Measurements from ENCODE around the gene SIPA1L3.

The SIPA1L3 gene

DNA sequence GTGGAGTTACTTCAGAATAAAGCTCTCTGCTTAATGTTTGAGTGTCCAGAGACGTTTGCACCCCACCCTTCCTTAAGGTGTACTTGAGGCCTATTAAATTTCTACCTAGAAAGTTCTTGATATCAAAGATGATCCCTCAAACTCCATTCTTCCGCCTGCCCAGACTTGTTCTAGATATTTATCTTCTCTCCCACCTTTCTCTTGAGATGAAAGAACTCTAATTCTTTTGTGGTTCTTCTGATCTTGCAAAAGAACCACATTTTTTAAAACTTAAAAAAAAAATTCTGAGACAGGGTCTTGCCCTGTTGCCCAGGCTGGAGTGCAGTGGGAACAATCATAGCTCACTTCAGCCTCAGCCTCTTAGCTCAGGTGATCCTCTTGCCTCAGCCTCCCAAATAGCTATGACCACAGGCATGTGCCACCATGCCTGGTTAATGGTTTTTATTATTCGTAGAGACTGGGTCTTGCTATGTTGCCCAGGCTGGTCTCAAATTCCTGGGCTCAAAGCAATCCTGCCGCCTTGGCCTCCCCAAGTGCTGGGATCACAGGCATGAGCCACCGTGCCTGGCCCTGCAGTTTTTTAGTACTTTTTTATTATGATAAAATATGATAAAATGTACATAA, 94.3 kb downstream of the SIPA1L3 start:
- DNase-seq (ENCODE audit: low spot score), result no peak

GRCh38 chr19:38003438-38004185, 96.6 kb downstream of the SIPA1L3 start:
- DNase-seq (ENCODE audit: low spot score), result no peak

DNA sequence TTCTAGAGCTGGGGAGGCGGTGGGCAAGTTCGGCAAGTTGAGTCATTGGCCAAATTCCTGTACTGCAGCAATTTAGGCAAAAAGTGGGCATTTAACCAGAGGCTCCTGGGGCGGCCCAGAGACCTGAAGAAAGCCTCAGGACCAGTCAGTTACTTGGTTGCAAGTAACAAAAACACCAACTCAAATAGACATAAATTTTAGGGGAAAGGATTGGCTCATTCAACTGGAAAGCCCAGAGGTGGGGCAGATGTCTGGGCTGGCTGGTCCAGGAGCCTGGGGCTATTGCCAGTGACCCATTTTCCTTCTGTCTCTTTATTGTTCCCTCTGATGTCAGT, 97.1 kb downstream of the SIPA1L3 start:
- no peak for DNase-seq (ENCODE audit: low spot score)

GRCh38 chr19:38004521-38005223, 97.7 kb downstream of the SIPA1L3 start:
- no peak for DNase-seq (ENCODE audit: low spot score)

DNA sequence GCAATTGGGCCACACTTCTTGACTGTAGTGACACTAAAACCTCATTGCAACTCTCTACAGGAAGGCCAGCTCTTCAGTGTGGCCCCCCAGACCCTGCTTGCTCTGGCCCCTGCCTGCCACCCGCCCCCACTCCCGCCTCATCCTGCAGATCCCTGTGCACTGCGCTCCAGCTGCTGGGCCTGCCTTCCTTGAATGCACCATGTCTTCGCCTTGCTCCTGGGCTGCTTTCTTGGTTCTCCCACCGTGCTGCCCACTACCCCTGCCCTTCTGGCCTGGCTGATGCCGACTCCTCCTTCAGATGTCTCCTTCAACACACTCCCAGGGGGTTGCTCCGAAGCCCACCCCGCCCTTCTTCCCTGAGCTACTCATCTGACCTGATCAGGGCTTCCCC, 98.2 kb downstream of the SIPA1L3 start:
- no peak for DNase-seq (ENCODE audit: low spot score)

GRCh38 chr19:38006361-38007045, 99.5 kb downstream of the SIPA1L3 start:
- no peak for DNase-seq (ENCODE audit: low spot score)

GRCh38 chr19:38009650-38010242, 102.7 kb downstream of the SIPA1L3 start:
- no peak for DNase-seq (ENCODE audit: low spot score)

GRCh38 chr19:38011426-38011825, 104.4 kb downstream of the SIPA1L3 start:
- no peak for DNase-seq (ENCODE audit: low spot score)

DNA sequence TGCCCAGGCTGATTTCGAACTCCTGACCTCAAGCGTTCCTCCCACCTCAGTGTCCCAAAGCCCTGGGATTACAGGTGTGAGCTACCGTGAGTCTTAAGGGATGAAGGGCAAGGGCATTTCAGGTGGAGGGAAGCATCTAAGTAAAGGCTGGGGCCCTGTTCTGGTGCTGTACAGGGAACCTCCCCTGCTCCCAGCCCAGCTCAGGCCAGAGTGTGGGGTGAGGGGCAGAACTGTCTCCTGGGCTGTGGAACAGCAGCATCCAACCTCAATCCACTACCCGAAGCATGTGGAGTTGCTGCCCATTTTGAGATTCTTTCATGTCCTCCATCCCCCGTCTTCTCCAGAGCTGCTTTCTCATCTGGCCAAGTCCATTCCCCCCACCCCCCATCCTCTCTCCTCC, 105.3 kb downstream of the SIPA1L3 start:
- DNase-seq (ENCODE audit: low spot score), result no peak

GRCh38 chr19:38012944-38013343, 105.9 kb downstream of the SIPA1L3 start:
- DNase-seq (ENCODE audit: low spot score), result no peak

GRCh38 chr19:38013913-38014580, 107.0 kb downstream of the SIPA1L3 start:
- no peak for DNase-seq (ENCODE audit: low spot score)

- no peak for DNase-seq (ENCODE audit: low spot score)
These were observed 108.2 kb downstream of the SIPA1L3 start for GRCh38 chr19:38015216-38015615.

DNA sequence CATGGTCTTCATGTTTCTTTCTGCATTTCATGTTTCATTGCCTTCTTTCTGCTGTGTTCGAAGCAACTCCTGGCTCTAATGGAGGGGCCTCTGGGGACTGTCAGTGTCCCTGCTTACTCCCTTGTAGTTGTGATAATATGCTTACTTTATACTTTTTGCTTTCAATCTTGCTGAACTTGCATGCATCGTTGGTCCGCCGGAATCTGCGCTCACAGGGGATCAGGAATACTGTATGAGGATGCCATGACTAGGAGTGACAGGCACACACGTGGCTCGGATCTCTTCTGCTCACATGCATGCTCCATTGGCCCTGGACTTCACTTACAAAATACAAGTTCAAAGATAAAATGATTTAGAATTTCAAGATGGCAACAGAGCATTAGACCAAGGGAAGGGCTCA, 108.8 kb downstream of the SIPA1L3 start:
- no peak for DNase-seq (ENCODE audit: low spot score)

DNA sequence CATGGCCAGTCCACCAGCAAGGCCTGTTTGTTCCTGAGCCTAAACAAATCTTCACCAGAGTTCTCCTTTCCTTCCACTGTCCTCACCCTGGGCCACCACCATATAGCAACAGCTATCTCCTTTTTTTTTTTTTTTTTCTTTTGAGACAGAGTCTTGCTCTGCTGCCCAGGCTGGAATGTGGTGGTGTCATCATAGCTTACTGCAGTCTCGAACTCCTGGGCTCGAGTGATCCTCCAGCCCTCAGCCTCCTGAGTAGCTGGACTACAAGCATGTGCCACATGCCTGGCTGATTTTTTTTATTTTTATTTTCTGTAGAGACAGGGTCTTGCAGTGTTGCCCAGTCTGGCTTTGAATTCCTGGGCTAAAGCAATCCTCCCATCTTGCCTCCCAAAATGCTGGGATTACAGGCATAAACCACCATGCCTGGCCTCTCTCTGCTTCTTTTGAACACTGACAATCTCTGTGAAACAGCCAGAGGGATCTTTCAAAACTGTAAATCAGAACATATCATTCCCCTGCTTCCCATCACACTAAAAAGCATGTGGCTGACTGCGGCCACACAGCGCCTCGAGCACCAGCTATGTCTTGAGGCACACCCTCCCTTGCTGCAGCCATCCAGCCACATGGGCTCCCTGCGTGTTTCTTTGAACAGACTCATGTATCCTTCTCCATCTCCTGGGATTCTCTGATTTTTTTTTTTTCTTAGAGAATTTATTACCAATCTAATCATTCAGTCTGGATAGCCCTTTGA, 110.6 kb downstream of the SIPA1L3 start:
- DNase-seq (ENCODE audit: low spot score), result no peak

DNA sequence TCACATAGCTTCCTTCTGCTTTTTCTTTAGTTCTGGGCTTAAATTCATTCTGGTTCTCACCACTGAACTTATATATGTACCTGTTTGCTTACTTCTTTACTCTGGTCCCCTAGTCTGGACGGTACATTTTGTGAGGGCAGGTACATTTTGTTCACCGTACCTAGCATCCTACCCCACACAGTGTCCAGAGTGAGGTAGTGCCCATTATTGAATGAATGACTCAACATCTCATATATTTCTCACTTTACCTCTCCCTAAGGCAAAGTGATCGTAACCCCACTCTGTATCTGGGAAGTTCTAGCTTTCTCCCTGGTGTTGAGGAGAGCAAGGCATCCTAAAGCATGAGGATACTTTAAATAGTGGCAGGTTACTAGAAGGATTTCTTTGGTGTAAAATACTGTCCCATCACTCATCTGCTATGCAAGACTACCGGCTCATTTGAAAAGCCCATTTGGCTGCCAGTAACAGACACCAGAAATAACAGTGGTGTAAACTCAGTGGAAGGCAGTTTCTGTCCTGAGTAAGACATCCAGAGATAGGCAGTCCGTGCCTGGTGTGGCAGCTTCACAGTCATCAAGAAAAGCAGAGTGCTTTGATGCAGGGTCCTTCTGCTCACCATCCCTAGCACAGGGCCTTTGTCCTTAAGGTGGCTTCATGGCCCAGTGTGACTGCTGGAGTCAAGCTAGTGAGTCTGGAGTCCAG, 111.8 kb downstream of the SIPA1L3 start:
- no peak for DNase-seq (ENCODE audit: low spot score)

DNA sequence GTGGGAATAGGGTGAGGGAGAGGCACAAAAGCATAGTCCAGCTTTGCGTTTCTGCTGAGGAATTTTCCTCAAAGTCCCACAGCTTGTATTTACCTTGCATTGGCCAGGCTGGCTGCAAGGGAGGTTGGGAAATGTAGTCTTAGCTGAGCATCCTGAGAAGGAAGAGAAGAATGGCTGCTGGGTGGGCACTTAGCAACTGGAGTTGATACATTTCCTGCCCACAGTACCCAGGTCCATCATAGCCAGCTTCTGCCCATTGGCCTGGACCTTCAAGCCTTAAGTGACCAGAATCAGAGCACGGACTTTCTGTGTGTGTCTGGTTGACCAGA, 112.4 kb downstream of the SIPA1L3 start:
- no peak for DNase-seq (ENCODE audit: low spot score)

- no peak for DNase-seq (ENCODE audit: low spot score)
These were observed 113.3 kb downstream of the SIPA1L3 start for GRCh38 chr19:38020311-38020710.

DNA sequence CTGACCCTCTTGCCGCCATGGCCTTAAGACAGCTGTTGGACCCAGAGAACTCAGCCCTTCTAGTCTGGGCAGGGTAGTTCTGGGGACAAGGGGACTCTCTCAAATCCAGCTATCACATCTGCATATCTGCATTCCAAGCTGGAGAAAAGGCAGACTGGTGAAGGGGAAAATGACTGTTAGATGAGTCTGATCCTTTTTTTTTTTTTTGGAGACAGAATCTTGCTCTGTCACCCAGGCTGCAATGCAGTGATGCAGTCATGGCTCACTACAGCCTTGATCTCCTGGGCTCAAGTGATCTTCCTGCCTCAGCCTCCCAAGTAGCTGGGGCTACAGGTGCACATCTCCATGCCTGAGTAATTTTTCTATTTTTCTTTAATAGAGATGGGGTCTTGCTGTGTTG, 114.3 kb downstream of the SIPA1L3 start:
- no peak for DNase-seq (ENCODE audit: low spot score)

- DNase-seq (ENCODE audit: low spot score), result no peak
These were observed 116.0 kb downstream of the SIPA1L3 start for GRCh38 chr19:38022791-38023670.

Measured in hematopoietic multipotent progenitor cell treated with erythropoietin and hydrocortisone succinate and interleukin-3 and kit ligand, for 15 days (in vitro differentiated cells).